ENCODE data around the gene GHSR. TPM values are rescaled to one million over a fixed set of nuclear protein-coding genes. Genes with fewer than 3 reads are reported as not detected.

GHSR gene
- total RNA-seq, 1 donor from 2014 or later: not detected

- TF ChIP-seq CTCF (IDR thresholded peaks at IDR 0.05): no peak
- Mint-ChIP-seq H3K4me1 (peaks cover 14% of the 10 kb centered on the region), H3K9me3 (peaks cover 2% of the 10 kb centered on the region), H3K4me3 (no peak overlapping the region), H3K27me3 (peaks cover 61% of the 10 kb centered on the region), H3K27ac (no peak overlapping the region), H3K36me3 (ENCODE audit: low read depth) (no peaks in the 10 kb centered on the region)
- CTCF ChIA-PET: no interaction called here
- intact Hi-C loops (cut with micrococcal nuclease): no loop called here
- POLR2A ChIA-PET: no interaction called here
- ATAC-seq (ENCODE audit: low read depth): no peak
- no peak for DNase-seq
Measured at GRCh38 chr3:172449466-172450149, 1.4 kb upstream of the GHSR start.

- no peaks in the 10 kb centered on the region for H3K36me3 Mint-ChIP-seq (ENCODE audit: low read depth)
- no peak overlapping the region for H3K4me3 Mint-ChIP-seq
- POLR2A ChIA-PET: interaction anchor here (0.6 kb wide), 1 partner anchor 12 kb away, joined by 3 read pairs; no protein-coding TSS in a partner anchor
- H3K9me3 Mint-ChIP-seq: peaks cover 2% of the 10 kb centered on the region
- H3K4me1 Mint-ChIP-seq: peaks cover 14% of the 10 kb centered on the region
- ATAC-seq (ENCODE audit: low read depth): no peak
- CTCF ChIA-PET: no interaction called here
- no peak overlapping the region for H3K27ac Mint-ChIP-seq
- intact Hi-C loops (cut with micrococcal nuclease): no loop called here
- DNase-seq: no peak
- peaks cover 60% of the 10 kb centered on the region for H3K27me3 Mint-ChIP-seq
- TF ChIP-seq CTCF (IDR thresholded peaks at IDR 0.05): no peak
Measured at GRCh38 chr3:172448661-172449465, 607 bp upstream of the GHSR start.

- intact Hi-C loops (cut with micrococcal nuclease): no loop called here
- Mint-ChIP-seq H3K9me3 (peaks cover 2% of the 10 kb centered on the region), H3K4me3 (no peak overlapping the region), H3K27me3 (peaks cover 58% of the 10 kb centered on the region), H3K4me1 (peaks cover 14% of the 10 kb centered on the region), H3K36me3 (ENCODE audit: low read depth) (no peaks in the 10 kb centered on the region), H3K27ac (no peak overlapping the region)
- no peak for ATAC-seq (ENCODE audit: low read depth)
- ChIA-PET CTCF (interaction anchor here (2.2 kb wide), 1 partner anchor 15 kb away, joined by 6 read pairs; no protein-coding TSS in a partner anchor), POLR2A (no interaction called here)
- no peak for DNase-seq
- TF ChIP-seq CTCF (IDR thresholded peaks at IDR 0.05): no peak
Measured at GRCh38 chr3:172446198-172446597, 2.1 kb downstream of the GHSR start.

- TF ChIP-seq CTCF (IDR thresholded peaks at IDR 0.05): no peak
- DNase-seq (no peak), ATAC-seq (ENCODE audit: low read depth) (no peak)
- intact Hi-C loops (cut with micrococcal nuclease): no loop called here
- H3K36me3 Mint-ChIP-seq (ENCODE audit: low read depth): no peaks in the 10 kb centered on the region
- peaks cover 48% of the 10 kb centered on the region for H3K27me3 Mint-ChIP-seq
- CTCF ChIA-PET: interaction anchor here (2.2 kb wide), 1 partner anchor 16 kb away, joined by 6 read pairs; no protein-coding TSS in a partner anchor
- H3K9me3 Mint-ChIP-seq: peaks cover 2% of the 10 kb centered on the region
- no peak overlapping the region for H3K27ac Mint-ChIP-seq
- H3K4me1 Mint-ChIP-seq: peaks cover 14% of the 10 kb centered on the region
- no peak overlapping the region for H3K4me3 Mint-ChIP-seq
- POLR2A ChIA-PET: no interaction called here
Measured at GRCh38 chr3:172444821-172445220, 3.4 kb downstream of the GHSR start.

GRCh38 chr3:172442606-172443005 lies 5.7 kb downstream of the GHSR start:
- Mint-ChIP-seq H3K36me3 (ENCODE audit: low read depth) (no peaks in the 10 kb centered on the region), H3K27me3 (peaks cover 32% of the 10 kb centered on the region), H3K9me3 (peaks cover 2% of the 10 kb centered on the region), H3K4me3 (no peak overlapping the region), H3K27ac (no peak overlapping the region), H3K4me1 (peaks cover 6% of the 10 kb centered on the region)
- TF ChIP-seq CTCF (IDR thresholded peaks at IDR 0.05): no peak
- ChIA-PET CTCF (no interaction called here), POLR2A (no interaction called here)
- no peak for DNase-seq
- no peak for ATAC-seq (ENCODE audit: low read depth)
- intact Hi-C loops (cut with micrococcal nuclease): no loop called here
